ENCODE results near the gene MCM3AP.

MCM3AP gene

DNA sequence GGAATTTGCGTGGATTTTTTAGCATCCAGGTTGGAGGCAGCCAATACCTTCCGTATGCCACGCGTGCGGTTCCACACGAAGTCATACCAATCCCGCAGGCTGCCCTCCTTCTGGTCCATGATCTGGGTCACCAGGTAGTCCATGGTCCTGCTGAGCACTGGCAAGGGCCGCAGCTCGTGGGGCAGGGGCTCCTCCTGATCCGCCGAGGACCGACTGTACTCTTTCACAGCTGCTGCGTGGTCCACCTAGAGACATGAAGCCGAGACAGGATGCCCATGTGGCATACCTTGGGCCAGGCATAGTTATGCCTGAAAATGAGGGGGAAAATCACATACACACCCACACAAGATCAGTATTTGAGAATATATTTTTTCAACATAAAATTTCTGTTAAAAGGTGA is 12.1 kb downstream of the MCM3AP start:
- no peak for DNase-seq (ENCODE audit: low read depth in 2 of 2)

DNA sequence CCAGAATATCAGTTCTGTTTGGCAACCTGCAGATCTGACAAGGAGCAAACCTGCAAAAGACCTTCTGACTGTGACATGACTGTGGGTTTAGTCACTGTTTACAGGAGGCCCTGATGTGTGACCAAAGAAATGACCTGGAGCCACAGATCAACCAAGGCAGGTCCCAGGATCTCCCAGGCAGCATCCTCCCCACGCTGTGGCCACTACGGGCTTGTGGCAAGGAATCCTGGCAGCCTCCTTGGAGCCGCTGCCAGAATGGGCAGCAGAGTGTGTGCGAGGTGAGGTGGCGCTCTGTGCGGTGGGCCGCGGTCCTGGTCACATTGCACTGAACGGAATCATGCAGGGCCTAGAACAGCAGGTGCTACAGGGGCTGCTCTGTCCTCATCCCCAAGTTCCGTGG is 15.9 kb downstream of the MCM3AP start:
- no peak for DNase-seq (ENCODE audit: low read depth in 2 of 2)

DNA sequence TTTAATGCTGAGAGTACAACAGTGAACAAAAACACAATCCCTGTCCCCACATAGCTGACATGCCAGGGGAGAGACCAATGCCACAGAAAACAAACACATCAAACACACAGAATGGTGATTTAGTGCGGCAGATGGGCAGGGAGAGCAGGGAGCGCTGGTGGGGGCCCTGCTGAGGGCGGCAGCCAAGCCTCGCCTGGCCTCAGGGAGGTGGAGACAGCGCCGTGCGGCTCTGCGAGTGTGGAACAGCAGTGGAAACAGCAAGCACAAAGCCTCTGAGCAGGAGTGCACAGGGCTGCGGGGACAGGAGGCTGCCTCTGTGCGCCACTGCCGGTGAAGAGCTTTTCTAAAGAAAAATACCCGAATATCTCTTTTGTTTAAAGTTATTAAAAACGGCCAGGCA is 17.0 kb downstream of the MCM3AP start:
- DNase-seq (ENCODE audit: low read depth in 2 of 2): no peak

DNA sequence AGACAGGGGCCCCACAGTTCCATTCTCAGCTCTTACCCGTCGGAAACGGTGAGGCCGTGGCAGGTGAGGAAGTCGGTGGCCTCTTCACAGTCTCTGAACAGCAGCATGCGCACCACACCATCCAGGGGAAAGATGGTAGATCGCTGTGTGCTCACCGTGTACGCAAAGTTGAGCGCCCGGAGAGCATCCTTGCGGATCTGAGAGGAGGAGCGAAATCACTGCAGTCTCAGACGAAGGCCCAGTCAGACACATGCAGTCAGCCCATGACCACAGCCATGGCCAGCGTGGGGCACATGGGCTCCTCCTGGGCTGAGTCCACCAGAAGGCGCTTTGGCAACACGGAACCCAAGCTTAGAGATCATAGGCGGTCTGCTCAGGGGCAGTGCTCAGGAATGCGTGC is 18.5 kb downstream of the MCM3AP start:
- no peak for DNase-seq (ENCODE audit: low read depth in 2 of 2)

DNA sequence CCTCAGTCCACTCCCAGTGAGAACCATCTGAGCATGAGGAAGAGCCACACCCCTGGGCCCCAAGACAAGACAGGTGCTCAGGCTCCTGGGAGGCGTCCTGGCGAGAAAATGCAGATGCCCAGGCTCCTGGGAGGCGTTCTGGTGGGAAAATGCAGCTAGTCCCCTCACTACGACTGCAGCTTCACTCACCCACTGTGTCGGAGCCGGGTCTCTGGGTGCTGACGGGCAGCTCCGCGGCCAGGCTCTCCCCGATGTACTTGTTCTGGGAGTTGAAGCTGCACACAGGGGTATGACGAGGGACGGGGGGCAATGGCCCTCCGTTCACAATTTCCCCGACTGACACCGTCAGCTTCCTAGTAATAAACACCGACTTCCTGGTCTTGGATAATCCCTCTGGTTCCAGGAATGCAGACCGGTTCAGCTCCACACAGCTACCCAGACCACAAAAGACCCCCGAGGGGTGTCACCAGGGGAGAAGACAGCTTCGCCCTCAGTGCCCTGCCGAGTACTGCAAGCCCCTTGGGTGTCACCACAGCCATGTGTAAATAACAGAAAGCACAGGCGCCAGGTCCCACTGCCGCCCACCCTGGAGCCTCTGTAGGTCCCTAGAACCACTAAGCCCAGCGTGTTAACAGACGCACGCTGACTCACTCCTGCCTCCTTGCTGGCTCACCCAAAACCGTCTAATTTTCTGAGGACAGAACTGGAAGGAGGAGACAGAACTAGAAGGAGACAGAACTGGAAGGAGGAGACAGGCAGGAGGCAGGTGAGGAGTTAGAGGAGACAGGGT is 19.5 kb downstream of the MCM3AP start:
- DNase-seq (ENCODE audit: low read depth in 2 of 2): no peak

DNA sequence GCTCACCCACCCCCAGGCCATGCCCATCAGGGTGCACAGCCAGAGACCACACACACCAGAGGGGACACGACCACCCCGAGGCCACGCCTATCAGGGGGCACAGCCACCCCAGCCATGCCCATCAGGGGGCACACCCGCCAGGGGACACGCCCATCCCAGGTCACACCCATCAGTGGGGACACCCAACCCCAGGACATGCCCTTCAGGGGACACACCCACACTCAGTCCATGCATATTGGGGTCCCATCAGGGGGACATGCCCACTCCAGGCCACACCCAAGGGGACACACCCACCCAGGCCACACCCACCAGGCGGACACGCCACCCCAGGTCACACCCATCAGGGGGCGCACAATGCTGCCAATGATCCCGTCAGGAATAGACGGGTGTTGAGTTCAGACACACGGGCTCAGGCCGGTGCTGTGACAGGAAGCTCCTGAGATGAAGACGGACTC is 20.7 kb downstream of the MCM3AP start:
- no peak for DNase-seq (ENCODE audit: low read depth in 2 of 2)

DNA sequence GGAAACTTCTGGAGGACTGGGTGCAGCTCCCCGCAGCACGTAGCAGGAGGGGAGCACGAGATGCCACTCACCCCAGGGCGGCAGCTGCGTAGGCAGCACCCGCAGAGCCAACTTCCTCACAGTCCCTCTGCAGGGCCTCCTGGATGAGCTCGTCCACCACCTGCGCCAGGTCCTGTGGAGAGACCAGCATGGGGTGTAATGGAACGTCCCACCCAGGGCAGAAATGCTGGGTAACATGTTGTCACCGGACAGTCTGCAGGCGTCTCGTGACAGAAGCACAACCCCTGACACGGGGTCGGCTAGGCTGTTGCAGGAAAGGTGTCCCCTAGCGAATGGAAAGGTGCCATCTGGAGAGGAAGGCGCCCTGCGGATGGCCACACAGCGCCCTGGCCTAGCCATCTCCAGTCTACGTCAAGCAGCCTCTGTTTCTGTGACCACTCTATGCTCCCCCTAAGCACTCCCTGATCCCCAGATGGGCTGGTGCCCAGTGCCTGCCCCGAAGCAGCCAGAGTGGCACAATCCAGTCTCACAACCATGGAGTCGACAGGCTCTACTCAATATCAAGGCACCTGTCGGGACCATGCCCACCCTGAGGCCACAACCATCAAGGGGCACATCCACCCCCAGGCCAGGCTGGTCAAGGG is 21.2 kb downstream of the MCM3AP start:
- no peak for DNase-seq (ENCODE audit: low read depth in 2 of 2)

DNA sequence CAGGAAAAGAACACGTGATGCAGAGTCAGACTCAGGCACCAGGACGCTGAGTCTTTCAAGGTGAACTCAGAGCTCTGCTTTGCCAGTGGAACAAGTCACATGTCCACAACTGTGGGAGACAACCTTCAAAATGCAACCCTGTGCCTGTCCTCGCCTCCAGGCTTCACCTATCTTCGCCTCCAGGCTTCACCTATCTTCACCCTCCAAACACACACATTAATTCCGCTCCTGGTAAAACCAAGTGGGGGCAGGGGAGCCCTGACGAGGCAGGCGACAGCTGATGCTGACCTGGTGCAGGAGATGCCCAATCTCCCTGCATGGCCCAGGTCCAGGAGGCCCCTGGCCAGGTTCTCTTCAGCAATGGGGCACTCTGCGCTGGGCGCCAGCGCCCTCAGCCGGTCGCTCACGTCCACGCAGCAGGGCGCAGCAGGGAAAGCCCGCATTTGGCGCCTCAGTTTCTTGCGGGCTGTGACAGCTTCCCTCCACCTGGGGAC is 28.9 kb downstream of the MCM3AP start:
- DNase-seq (ENCODE audit: low read depth in 2 of 2): no peak

DNA sequence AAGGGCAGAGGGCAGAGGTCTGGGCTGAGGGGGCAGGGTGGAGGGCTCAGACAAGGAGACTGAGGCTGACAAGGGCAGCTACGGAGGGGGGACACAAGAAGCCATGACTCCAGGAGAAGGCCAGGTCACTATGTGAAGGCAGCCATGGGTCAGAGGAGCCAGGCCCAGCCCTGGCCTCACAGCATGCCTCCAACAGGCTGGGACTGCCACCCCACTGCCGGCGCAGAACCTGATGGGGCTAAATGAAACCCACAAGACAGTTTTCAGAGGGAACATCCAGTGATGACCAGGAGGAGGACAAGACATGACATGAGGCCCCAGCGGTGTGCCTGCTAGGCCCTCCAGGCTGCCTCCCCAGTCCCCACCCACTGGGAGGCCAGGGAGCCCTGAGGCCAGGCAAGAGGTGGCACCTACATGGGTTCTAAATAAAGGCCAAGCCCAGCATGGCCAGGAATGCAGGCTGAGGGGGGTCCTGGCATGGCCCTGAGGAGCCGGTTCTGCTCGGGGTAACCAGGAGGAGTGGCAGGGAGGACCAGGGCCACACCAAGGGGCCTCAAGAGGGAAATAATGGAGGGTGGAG is 29.6 kb downstream of the MCM3AP start:
- DNase-seq (ENCODE audit: low read depth in 2 of 2): no peak

DNA sequence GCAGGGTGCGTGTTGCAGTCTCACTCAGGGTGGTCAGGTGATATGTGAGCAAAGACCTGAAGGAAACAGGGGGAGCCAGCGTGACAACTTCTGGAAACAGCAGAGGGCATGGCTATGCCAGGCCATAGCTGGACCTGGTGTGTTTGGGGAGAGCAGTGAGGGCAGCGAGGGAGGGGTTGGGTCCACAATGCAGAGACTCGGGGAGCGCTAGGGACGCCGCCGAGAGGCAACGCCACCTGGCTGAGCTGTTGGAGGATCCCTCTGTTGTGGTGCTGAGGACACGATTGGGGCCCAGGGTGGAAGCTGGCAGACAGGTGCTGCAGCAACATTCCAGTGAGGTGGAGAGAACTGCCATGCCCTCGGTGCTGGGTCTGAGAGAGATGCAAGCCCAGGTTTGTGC is 30.2 kb downstream of the MCM3AP start:
- DNase-seq (ENCODE audit: low read depth in 2 of 2): no peak

DNA sequence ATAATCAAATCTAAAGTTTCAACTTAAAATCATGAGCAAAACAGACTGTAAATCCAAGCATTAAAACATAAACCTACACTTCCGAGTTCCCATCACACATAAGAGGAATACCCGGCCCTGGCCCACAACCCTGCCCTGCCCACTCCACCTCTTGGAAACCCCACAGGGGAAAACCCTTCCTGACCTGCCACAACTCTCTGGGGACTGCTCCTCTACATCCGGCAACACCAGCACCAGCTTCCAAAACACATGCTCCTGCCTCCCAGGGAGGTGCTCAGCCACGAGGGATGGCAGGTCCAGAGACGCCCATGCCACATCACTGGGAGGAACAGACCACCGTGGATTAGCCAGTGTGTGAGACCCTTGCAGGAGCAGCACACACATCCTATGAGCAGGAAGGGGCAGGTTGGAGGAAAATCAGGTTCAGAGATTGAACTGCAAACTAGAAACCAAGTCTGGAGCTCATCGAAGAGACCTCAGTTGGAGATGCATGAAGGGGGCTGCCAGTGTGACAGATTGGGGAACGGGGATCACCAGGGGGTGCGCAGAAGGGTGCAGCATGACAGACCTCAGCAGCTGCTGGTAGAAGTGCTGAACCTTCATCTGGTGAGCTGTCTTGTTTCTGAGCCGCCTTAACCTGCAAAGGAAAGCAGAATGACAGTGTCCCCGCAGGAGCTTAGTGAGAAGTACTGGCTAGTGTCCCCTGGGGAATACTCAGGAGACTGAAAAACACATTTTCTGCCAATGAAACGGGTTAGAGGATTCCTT is 31.0 kb downstream of the MCM3AP start:
- DNase-seq (ENCODE audit: low read depth in 2 of 2): no peak

DNA sequence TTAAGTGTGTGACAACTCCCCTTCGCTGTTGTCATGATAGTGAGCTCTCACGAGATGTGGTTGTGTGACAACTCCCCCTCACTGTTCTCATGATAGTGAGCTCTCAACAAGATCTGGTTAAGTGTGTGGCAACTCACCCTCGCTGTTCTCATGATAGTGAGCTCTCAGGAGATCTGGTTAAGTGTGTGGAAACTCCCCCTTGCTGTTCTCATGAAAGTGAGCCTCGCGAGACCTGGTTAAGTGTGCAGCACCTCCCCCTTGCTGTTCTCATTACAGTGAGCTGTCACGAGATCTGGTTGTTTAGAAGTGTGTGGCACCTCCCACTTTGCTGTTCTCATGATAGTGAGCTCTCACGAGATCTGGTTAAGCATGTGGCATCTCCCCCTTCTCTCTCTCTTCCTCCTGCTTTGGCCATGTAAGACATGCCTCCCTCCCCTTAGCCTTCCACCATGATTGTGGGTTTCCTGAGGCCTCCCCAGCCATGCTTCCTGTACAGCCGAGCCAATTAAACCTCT is 31.7 kb downstream of the MCM3AP start:
- DNase-seq (ENCODE audit: low read depth in 2 of 2): peak; percentile 23 to 30

DNA sequence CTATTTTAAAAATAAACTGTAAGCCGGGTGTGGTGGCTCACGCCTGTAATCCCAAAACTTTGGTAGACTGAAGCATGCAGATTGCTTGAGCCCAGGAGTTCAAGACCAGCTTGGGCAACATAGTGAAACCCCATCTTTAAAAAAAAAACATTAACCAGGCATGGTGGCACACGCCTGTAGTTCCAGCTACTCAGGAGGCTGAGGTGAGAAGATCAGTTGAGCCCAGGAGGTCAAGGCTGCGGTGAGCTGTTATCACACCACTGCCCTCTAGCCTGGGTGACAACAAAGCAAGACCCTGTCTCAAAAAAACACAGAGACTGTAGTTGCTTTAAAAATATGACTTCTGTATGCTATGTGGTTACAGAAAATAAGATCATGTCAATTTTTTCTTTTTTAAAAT is 32.6 kb downstream of the MCM3AP start:
- no peak for DNase-seq (ENCODE audit: low read depth in 2 of 2)

DNA sequence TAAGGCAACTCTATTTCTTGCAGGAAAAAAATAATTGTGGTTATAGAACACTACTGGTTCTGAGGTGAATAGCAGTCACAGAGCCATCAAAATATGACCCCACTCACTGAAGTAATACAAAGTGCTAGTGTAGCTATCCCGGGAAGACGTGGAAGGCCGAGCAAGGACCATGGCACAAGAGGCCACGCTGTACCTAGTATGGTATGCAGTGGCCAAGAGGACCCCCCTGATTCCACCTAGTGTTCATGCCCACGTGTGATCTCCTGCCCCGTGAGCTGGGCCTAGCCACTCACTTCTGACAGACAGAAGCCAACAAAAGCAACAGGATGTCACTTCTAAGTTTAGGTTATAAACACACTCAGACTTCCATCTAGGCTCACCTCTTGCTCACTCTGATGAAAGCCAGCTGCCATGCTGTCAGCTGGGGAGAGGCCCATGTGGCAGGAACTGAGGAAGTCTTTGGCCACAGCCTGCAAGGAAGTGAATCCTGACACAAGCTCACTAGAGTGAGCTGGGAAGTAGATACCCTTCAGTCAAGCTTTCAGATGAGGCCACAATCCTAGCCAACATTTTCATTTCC is 35.2 kb downstream of the MCM3AP start:
- no peak for DNase-seq (ENCODE audit: low read depth in 2 of 2)

DNA sequence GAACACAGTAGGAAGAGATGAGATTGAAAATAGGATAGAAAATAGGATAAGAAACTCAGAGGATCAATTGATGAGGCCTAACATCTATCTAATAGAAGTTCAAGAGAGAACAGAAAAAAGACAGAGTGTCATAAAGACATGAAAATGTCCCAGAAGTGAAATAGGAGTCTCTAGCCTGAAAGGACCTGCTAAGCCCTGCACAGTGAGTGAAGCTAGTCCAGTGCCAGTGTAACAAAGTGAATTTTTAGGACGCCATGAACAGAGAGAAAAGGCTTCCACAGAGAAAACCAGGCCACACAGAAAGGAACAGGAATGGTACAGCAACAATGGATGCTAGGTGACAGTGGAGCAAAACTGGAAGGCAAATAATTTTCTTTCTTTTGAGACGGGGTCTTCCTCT is 36.6 kb downstream of the MCM3AP start:
- DNase-seq (ENCODE audit: low read depth in 2 of 2): no peak

DNA sequence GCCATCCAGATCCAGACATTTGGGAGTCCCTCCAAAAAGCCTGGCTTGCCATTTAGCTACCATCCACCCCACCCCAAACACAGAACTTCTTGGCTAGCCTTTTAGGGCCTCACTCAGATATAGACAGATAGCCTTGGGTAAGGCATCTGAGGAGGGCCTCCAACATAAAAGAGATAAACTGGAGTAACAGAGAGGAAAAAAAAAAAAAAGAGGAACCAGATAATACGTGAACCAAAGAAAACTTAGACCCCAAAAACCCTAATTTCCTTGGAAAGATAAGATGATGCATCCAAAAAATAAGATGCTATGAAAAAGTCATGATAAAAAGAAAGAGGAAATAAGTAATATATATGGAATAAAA is 37.0 kb downstream of the MCM3AP start:
- DNase-seq (ENCODE audit: low read depth in 2 of 2): no peak

DNA sequence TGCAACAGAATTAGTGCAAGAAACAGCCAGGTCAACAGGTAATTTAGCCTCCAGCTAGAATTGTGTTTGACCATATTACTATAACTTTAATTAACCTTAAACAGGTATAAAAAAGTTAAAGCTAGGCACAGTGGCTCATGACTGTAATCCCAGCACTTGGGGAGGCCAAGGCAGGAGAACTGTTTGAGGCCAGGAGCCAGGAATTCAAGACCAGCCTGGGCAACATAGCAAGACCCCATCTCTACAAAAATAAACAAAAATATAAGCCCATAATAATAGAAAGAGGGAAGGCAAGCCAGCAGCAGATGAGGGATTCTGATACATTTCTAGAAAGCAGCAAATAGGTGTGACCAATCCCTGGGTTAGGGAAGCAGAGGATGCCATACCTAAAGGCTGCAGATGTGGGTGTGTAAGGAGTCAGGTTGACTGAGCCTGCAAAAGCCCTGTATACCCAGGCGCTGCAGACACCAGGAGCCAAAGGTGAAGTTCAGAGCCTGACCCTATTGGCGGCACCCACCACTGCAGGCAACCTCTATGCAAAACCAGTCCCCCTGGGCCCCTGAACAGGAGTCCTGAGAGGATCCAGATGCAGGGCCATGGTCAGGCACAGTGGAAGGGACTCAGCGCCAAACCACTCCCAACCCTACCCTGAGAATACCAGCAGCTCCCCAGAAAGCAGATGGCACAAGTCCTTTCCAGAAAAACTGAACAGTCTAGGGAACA is 37.6 kb downstream of the MCM3AP start:
- no peak for DNase-seq (ENCODE audit: low read depth in 2 of 2)

DNA sequence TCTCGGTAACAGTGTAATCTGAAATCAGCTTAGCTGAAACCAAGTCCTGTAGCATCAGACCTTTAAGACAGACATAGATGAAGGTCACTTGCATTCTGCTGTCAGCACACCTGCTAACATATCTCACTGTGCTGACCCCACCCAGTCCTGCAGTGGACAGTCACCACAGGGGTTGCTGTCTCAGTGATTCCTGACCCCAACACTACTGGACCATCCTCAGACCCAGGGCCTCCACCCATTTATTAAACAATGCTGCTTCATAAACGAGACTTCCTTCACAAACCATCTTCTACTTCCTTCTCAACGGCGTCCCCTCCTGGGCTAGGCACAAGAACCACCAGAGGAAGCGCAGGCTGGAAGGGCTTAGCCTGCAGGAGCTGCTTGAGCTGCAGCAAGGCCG is 39.1 kb downstream of the MCM3AP start:
- DNase-seq (ENCODE audit: low read depth in 2 of 2): no peak

DNA sequence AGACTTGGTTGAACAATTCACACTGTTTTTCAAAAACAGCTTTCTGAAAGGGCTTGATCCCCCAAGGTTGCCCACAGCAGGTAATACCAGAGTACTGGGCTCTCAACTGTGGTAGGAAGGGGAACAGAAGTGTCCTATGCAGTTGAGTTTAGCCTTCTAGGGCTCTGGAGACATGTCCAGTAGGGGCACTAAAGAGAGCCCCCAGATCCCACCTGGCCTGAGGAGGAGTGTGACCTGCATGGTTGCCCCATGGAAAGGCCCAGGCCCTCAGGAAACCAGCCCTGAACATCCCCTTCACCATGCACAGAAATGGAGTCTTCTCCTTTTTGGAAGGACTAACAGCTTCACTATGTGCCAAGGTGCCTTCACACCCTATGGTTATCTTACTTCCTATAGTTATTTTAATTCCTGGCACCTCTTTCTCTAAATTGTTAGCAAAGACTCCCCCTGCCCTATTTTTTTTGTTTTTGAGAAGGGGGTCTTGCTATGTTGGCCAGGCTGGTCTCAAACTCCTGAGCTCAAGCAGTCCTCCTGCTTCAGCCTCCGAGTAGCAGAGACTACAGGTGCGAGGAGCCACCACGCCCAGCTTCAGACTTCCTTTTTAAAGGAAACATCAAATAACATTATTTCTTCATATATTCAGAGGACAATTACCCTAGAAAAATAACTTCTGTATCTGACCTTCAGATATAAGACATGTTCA is 40.0 kb downstream of the MCM3AP start:
- no peak for DNase-seq (ENCODE audit: low read depth in 2 of 2)

DNA sequence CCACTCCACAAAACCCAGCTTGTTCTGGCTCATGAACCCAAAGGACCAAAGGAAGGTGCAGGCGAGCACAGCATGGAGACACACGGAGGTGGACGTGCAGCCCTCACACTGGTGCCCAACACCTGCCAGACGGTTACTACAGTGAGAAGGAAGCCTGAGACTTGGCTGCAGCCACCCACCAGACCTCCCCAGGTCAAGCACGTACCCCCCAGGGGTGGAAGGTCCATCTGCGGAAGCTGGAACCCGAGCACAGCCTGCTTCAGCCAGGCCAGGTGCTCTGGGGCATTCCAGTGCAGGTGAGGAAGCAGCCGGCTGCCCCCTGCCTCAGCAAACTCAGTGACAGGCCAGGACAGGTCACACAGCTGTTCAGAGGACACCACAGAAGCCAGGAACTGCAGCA is 40.8 kb downstream of the MCM3AP start:
- DNase-seq (ENCODE audit: low read depth in 2 of 2): no peak
